Colonic mucosa (tissue), 4 donors: Measurements from ENCODE around the gene PPP2R2D. TPM values are rescaled to one million over a fixed set of nuclear protein-coding genes. Genes with fewer than 3 reads are reported as not detected.

Experiments used
- DNase-seq: peaks from one replicate; pipeline ENCODE4 v3.0.0-alpha.2; 2020
- H3K27ac ChIP-seq: fragments of 200-600 bp; one replicate; pipeline ENCODE4 v1.8.0; 2021
- H3K27me3 ChIP-seq: fragments of 200-600 bp; one replicate; pipeline ENCODE4 v1.8.0; 2021
- H3K36me3 ChIP-seq: fragments of 200-600 bp; one replicate; pipeline ENCODE4 v1.8.0; 2021
- H3K4me1 ChIP-seq: fragments of 200-600 bp; one replicate; pipeline ENCODE4 v1.8.0; 2021; ENCODE audit warnings: mild to moderate bottlenecking
- H3K4me3 ChIP-seq: fragments of 200-600 bp; one replicate; pipeline ENCODE4 v1.8.0; 2021
- H3K9ac ChIP-seq, 2 donors: one replicate each; pipeline ENCODE4 v1.7.0; 2013; ENCODE audit warnings: control low read depth in 2 of 2, low read depth in 2 of 2, low read length in 2 of 2
- H3K9me3 ChIP-seq: fragments of 200-600 bp; one replicate; pipeline ENCODE4 v1.8.0; 2021
- intact Hi-C: fragments of 100-400 bp; cut with DNase I; formaldehyde crosslinking; loops from one replicate; pipeline ENCODE4 v1.14.1; 2022
- total RNA-seq, 2 donors: library from RNA; stranded (reverse); fragmentation: NEBNext Ultra II Directional in 1 of 2; extraction: Animal tissue kit (Norgen Biotek cat#: 25700) in 1 of 2; gene quantifications; one replicate each; pipeline ENCODE4 v1.2.1, GENCODE V29; 2021
- TF ChIP-seq, protein P1 (sequence below): fragments of 200-600 bp; IDR thresholded peaks from one replicate; pipeline ENCODE4 v1.8.0; 2022; ENCODE audit warnings: antibody characterized with exemption, mild to moderate bottlenecking
- donor health status: healthy.
- donor health status: DM: no; HTN: no; CAD: no.
- donor health status: DM: no; HTN: no; CAD: no.

The PPP2R2D gene
- total RNA-seq, 2 donors from 2014 or later, result 28.1 to 30.6 TPM

DNA sequence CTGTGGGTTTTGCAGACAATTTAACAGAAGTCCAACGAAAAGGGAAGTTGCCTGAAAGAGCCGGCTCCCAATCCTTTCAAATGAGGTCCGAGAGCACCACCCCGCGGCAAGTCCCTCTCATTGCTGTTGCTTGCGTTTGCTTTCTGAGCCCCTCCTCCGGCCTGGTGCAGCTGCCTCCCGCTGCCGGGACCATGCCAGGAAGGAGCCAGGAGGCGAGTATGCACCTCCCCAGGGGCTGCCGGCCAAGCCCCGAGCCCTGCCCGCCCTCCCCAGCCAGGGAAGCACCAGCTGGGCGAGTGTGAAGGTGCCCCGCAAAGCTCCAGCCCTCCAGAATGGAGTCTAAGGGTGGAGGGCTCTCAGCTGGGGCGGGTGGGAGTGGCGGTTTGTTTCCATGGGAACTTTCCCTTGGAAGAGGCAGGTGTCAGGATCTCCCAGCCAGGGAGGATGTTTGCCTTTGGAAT, 25.8 kb upstream of the PPP2R2D start:
- Histone ChIP-seq H3K4me3 (no peak overlapping the region), H3K36me3 (no peaks in the 10 kb centered on the region), H3K27ac (no peak overlapping the region), H3K4me1 (no peaks in the 10 kb centered on the region), H3K9ac (no peak overlapping the region), H3K9me3 (no peaks in the 10 kb centered on the region), H3K27me3 (no peaks in the 10 kb centered on the region)
- TF ChIP-seq, protein P1, sequence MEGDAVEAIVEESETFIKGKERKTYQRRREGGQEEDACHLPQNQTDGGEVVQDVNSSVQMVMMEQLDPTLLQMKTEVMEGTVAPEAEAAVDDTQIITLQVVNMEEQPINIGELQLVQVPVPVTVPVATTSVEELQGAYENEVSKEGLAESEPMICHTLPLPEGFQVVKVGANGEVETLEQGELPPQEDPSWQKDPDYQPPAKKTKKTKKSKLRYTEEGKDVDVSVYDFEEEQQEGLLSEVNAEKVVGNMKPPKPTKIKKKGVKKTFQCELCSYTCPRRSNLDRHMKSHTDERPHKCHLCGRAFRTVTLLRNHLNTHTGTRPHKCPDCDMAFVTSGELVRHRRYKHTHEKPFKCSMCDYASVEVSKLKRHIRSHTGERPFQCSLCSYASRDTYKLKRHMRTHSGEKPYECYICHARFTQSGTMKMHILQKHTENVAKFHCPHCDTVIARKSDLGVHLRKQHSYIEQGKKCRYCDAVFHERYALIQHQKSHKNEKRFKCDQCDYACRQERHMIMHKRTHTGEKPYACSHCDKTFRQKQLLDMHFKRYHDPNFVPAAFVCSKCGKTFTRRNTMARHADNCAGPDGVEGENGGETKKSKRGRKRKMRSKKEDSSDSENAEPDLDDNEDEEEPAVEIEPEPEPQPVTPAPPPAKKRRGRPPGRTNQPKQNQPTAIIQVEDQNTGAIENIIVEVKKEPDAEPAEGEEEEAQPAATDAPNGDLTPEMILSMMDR, result peak; percentile 43
- intact Hi-C loops, result loop anchor here (5.0 to 10.0 kb wide), 2 partner anchors 420 to 1683 kb away; no protein-coding TSS in a partner anchor
- peak; percentile 72 for DNase-seq

DNA sequence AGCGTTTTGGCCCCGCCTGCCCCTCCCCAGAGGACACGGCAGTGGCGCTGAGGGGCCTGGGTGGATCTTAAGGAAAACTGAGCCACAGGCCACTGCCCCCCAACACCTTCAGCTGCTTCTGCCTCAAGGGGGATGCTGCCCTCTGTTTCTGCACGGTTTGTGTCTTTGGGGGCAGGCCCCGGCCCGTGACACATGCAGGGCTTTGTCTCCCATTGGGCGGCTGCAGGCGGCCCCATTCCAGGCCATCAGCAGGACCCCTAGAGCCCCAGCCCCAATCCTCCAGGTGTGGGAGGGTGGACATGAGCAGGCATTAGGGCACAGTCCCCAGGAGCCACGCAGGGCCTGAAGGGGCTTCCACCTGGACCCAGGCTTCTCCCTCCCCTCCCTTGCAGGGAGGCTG, 25.3 kb upstream of the PPP2R2D start:
- Histone ChIP-seq H3K4me1 (no peaks in the 10 kb centered on the region), H3K4me3 (no peak overlapping the region), H3K36me3 (no peaks in the 10 kb centered on the region), H3K27me3 (no peaks in the 10 kb centered on the region), H3K9ac (no peak overlapping the region), H3K27ac (no peak overlapping the region), H3K9me3 (no peaks in the 10 kb centered on the region)
- intact Hi-C loops, result loop anchor here (10.0 kb wide), 1 partner anchor 421 kb away; no protein-coding TSS in a partner anchor
- TF ChIP-seq, protein P1, result no peak
- no peak for DNase-seq

DNA sequence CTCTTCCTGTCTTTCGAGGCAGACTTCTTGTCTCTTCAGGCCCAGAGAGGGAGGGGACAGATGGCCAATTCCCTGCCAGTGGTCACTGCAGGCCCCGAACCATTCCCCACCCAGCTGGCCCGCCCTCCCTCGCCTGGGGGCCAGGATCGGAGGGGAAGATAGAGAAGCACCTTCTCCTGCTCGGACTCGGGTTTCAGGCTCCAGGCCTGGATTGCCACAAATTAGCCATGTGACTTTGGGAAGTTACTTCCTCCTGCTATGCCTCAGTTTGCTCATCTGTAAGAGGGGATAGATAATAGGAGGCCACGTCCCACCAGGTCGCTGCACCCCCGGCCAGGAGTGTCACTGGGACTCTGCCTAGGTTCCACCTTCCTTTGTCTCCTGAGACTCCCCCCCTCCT, 24.8 kb upstream of the PPP2R2D start:
- no peaks in the 10 kb centered on the region for H3K36me3 ChIP-seq
- H3K27me3 ChIP-seq, result no peaks in the 10 kb centered on the region
- no peak overlapping the region for H3K4me3 ChIP-seq
- no peaks in the 10 kb centered on the region for H3K4me1 ChIP-seq
- no peak overlapping the region for H3K9ac ChIP-seq
- TF ChIP-seq, protein P1, result no peak
- no peak for DNase-seq
- no peaks in the 10 kb centered on the region for H3K9me3 ChIP-seq
- intact Hi-C loops, result loop anchor here (10.0 kb wide), 1 partner anchor 421 kb away; no protein-coding TSS in a partner anchor
- H3K27ac ChIP-seq, result no peak overlapping the region

DNA sequence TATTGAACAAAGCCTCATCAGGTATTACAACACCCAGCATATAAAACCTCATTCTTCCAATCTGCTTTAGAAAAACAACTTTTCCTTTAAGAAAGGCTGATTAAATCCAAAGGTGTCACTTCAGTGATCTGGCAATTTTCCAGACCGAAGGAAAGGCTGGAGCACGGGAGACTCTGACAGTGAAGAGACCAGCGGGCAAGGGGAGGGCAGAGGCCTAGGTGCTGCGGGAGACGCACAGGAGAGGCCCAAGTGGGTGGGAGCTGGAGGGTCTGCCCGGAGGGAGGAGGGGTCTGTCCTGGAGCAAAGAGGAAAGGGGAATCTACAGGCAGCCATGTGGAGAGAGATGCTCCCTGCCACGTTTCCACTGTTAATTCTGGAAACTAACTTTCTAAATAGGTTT, 24.3 kb upstream of the PPP2R2D start:
- DNase-seq, result no peak
- no peaks in the 10 kb centered on the region for H3K9me3 ChIP-seq
- H3K36me3 ChIP-seq, result no peaks in the 10 kb centered on the region
- TF ChIP-seq, protein P1, result no peak
- no peak overlapping the region for H3K4me3 ChIP-seq
- no peaks in the 10 kb centered on the region for H3K27me3 ChIP-seq
- H3K4me1 ChIP-seq, result no peaks in the 10 kb centered on the region
- intact Hi-C loops, result loop anchor here (10.0 kb wide), 1 partner anchor 422 kb away; no protein-coding TSS in a partner anchor
- no peak overlapping the region for H3K9ac ChIP-seq
- H3K27ac ChIP-seq, result no peak overlapping the region

DNA sequence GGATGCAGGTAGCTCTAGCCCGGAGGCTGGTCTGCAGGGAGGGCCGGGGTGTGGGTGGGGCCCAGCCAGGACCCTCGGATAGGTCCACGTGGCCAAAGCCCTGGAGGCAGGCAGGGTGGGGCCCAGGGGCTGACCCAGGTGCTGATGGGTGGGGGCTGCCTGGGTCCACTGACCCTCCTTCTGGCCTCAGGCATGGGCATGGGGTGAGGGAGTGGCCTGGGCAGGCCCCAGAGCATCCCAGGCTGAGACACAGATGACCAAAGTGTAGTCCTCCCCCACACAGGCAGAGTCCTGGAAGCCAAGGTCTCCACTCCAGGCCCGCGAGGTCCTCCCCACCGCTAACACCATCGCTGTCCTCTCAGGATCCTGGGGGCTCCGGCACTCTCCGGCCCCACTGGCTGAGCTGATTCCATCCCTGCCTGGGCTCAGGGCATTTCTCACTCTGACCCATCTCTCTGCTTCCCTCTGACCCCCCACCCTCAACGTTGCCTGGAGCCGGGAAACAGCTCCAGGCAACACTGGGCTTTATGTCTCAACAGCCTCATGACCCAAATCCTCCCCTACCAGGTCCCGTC, 20.7 kb upstream of the PPP2R2D start:
- H3K9ac ChIP-seq, result no peak overlapping the region
- no peak overlapping the region for H3K27ac ChIP-seq
- H3K27me3 ChIP-seq, result no peaks in the 10 kb centered on the region
- no peaks in the 10 kb centered on the region for H3K9me3 ChIP-seq
- intact Hi-C loops, result no loop called here
- no peaks in the 10 kb centered on the region for H3K36me3 ChIP-seq
- no peak for DNase-seq
- no peaks in the 10 kb centered on the region for H3K4me1 ChIP-seq
- TF ChIP-seq, protein P1, result no peak
- H3K4me3 ChIP-seq, result no peak overlapping the region
